CD14-positive monocyte (primary cell): Measurements from ENCODE around the gene TRABD2B. TPM values are rescaled to one million over a fixed set of nuclear protein-coding genes. Genes with fewer than 3 reads are reported as not detected.

ENCODE experiments used
- DNase-seq, 3 donors: peaks; one replicate each; pipeline ENCODE4 v3.0.0-alpha.2; 2011 to 2022
- H2AFZ ChIP-seq: 2 replicates; pipeline ENCODE4 v1.6.0; 2012; ENCODE audit warnings: mild to moderate bottlenecking, low read depth, low read length, inconsistent platforms; ENCODE audit not compliant: insufficient read depth, poor library complexity, severe bottlenecking
- H3K27ac ChIP-seq, 2 donors: 1 replicate in 1 of 2; 2 replicates in 1 of 2; pipeline ENCODE4 v1.5.1; 2012 to 2013; ENCODE audit warnings: low read length in 2 of 2, control low read depth in 1 of 2, inconsistent platforms in 1 of 2, low read depth in 1 of 2, mild to moderate bottlenecking in 1 of 2
- H3K27me3 ChIP-seq, 2 donors: one replicate each; pipeline versions ENCODE4 v1.6.0 to v1.6.1; 2011 to 2013; ENCODE audit warnings: low read length in 2 of 2; ENCODE audit not compliant: control insufficient read depth in 2 of 2, insufficient read depth in 2 of 2
- H3K36me3 ChIP-seq, 2 donors: replicated peaks in 1 of 2; 1 replicate in 1 of 2; 2 replicates in 1 of 2; pipeline versions ENCODE4 v1.5.1 to v1.6.1; 2012 to 2013; ENCODE audit warnings: low read length in 2 of 2, control low read depth in 1 of 2, inconsistent platforms in 1 of 2, mild to moderate bottlenecking in 1 of 2; ENCODE audit not compliant: insufficient read depth in 2 of 2, control insufficient read depth in 1 of 2
- H3K4me1 ChIP-seq, 2 donors: 1 replicate in 1 of 2; 2 replicates in 1 of 2; pipeline versions ENCODE4 v1.5.1 to v1.6.1; 2012 to 2013; ENCODE audit warnings: low read length in 2 of 2, control low read depth in 1 of 2, inconsistent platforms in 1 of 2, mild to moderate bottlenecking in 1 of 2, moderate library complexity in 1 of 2; ENCODE audit not compliant: insufficient read depth in 2 of 2, control insufficient read depth in 1 of 2
- H3K4me2 ChIP-seq: replicated peaks from 2 replicates; pipeline ENCODE3; 2012; ENCODE audit warnings: low read length, moderate library complexity, mild to moderate bottlenecking; ENCODE audit not compliant: poor library complexity, severe bottlenecking; ENCODE audit errors: extremely low read depth
- H3K4me3 ChIP-seq, 3 experiments: fragments of 200-600 bp in 1 of 3; sonication (generic) in 1 of 3; replicated peaks in 1 of 3; 1 replicate in 2 of 3; 2 replicates in 1 of 3; pipeline ENCODE4 v1.5.1; 2011 to 2013; ENCODE audit warnings: low read length in 3 of 3, mild to moderate bottlenecking in 3 of 3, control low read depth in 2 of 3, low read depth in 2 of 3, inconsistent platforms in 1 of 3, moderate library complexity in 1 of 3
- H3K79me2 ChIP-seq: 2 replicates; pipeline ENCODE4 v1.6.0; 2012; ENCODE audit warnings: mild to moderate bottlenecking, control low read depth, inconsistent platforms, low read length, moderate library complexity; ENCODE audit not compliant: insufficient read depth
- H3K9ac ChIP-seq: 2 replicates; pipeline ENCODE4 v1.6.0; 2017; ENCODE audit warnings: low read length, mild to moderate bottlenecking; ENCODE audit not compliant: insufficient read depth, poor library complexity, severe bottlenecking
- H3K9me3 ChIP-seq, 2 donors: replicated peaks in 1 of 2; 1 replicate in 1 of 2; 2 replicates in 1 of 2; pipeline versions ENCODE4 v1.5.1 to v1.6.1; 2012 to 2013; ENCODE audit warnings: low read length in 2 of 2, control low read depth in 1 of 2; ENCODE audit not compliant: control insufficient read depth in 1 of 2, insufficient read depth in 1 of 2
- H4K20me1 ChIP-seq: 2 replicates; pipeline ENCODE4 v1.6.0; 2012; ENCODE audit warnings: mild to moderate bottlenecking, low read length, control low read depth, moderate library complexity; ENCODE audit not compliant: insufficient read depth
- H3K27ac Mint-ChIP-seq, 7 donors: one replicate each; pipeline ENCODE4 v1.8.0; 2020; ENCODE audit warnings: mild to moderate bottlenecking in 7 of 7, mixed read lengths in 7 of 7, moderate library complexity in 6 of 7, inconsistent platforms in 2 of 7
- H3K27me3 Mint-ChIP-seq, 3 donors: one replicate each; pipeline ENCODE4 v1.8.0; 2021 to 2022; ENCODE audit warnings: low read depth in 3 of 3, mild to moderate bottlenecking in 3 of 3, mixed read lengths in 3 of 3, moderate library complexity in 3 of 3, inconsistent platforms in 1 of 3
- H3K36me3 Mint-ChIP-seq, 2 donors: one replicate each; pipeline ENCODE4 v1.8.0; 2020; ENCODE audit warnings: mixed read lengths in 2 of 2, inconsistent platforms in 1 of 2, mild to moderate bottlenecking in 1 of 2
- H3K4me1 Mint-ChIP-seq: one replicate; pipeline ENCODE4 v1.8.0; 2020; ENCODE audit warnings: mild to moderate bottlenecking, mixed read lengths
- H3K4me3 Mint-ChIP-seq, 2 donors: one replicate each; pipeline ENCODE4 v1.8.0; 2020; ENCODE audit warnings: mild to moderate bottlenecking in 2 of 2, mixed read lengths in 2 of 2, moderate library complexity in 1 of 2
- H3K9me3 Mint-ChIP-seq, 7 donors: one replicate each; pipeline ENCODE4 v1.8.0; 2020 to 2022; ENCODE audit warnings: mixed read lengths in 7 of 7, mild to moderate bottlenecking in 6 of 7, moderate library complexity in 6 of 7, inconsistent platforms in 2 of 7
- WGBS: methylation state at CpG from one replicate; pipeline ENCODE4 v1.1.5; 2013; ENCODE audit warnings: missing lambda C conversion rate; ENCODE audit not compliant: insufficient coverage; 5-methylcytosine and 5-hydroxymethylcytosine counted together
- intact Hi-C, 2 donors: fragments of 100-400 bp; cut with micrococcal nuclease; formaldehyde crosslinking; loops; one replicate each; pipeline versions ENCODE4 v1.15.0 to v1.15.1; 2023
- polyA plus RNA-seq, 3 donors: library from polyadenylated mRNA; depleted of rRNA in 1 of 3; unstranded in 2 of 3; stranded (reverse) in 1 of 3; fragments of 300-500 nt in 2 of 3; fragments of >200 nt in 1 of 3; fragmentation: Illumina TruSeq in 2 of 3; gene quantifications; 1 replicate in 2 of 3; 2 replicates in 1 of 3; pipeline ENCODE4 v1.2.3, GENCODE V29; 2012 to 2021
- TF ChIP-seq, protein P1 (sequence below): fragments of 200-600 bp; IDR thresholded peaks from one replicate; pipeline ENCODE4 v1.8.0; 2022; ENCODE audit warnings: antibody characterized with exemption, mild to moderate bottlenecking

Gene TRABD2B
- polyA plus RNA-seq, 3 donors, result not detected

DNA sequence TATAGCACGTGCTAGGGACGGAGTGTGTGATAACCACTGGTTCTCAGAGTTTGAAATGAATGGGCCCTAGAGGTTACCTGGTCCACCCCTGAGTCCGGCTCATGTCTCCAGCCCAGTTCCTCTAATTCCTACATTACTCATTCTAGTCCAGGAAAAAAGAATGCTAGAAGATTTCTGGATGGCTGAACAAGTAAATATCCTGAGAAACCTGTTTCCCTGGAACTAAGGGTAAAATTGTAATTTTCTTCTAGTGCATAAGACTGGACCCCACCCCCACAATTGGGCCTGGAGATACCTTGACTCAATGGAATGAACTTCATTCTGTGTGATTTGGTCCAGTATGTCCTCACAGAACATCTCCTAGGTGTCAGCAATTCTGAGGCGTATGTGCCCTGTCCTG lies 208.4 kb downstream of the TRABD2B start:
- no peak overlapping the region for H3K4me3 Mint-ChIP-seq
- H3K27me3 Mint-ChIP-seq, result peaks cover 5 to 13% (median 12%) of the 10 kb centered on the region in 3 donors
- no peak overlapping the region for H3K4me2 ChIP-seq
- H2AFZ ChIP-seq, result no peak overlapping the region
- H3K9me3 ChIP-seq, result no peaks in the 10 kb centered on the region
- no peaks in the 10 kb centered on the region for H3K9me3 Mint-ChIP-seq
- no peaks in the 10 kb centered on the region for H3K4me1 ChIP-seq
- no peaks in the 10 kb centered on the region for H3K27me3 ChIP-seq
- no peaks in the 10 kb centered on the region for H3K36me3 ChIP-seq
- TF ChIP-seq, protein P1, sequence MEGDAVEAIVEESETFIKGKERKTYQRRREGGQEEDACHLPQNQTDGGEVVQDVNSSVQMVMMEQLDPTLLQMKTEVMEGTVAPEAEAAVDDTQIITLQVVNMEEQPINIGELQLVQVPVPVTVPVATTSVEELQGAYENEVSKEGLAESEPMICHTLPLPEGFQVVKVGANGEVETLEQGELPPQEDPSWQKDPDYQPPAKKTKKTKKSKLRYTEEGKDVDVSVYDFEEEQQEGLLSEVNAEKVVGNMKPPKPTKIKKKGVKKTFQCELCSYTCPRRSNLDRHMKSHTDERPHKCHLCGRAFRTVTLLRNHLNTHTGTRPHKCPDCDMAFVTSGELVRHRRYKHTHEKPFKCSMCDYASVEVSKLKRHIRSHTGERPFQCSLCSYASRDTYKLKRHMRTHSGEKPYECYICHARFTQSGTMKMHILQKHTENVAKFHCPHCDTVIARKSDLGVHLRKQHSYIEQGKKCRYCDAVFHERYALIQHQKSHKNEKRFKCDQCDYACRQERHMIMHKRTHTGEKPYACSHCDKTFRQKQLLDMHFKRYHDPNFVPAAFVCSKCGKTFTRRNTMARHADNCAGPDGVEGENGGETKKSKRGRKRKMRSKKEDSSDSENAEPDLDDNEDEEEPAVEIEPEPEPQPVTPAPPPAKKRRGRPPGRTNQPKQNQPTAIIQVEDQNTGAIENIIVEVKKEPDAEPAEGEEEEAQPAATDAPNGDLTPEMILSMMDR, result no peak
- WGBS, result 80% methylated on average over 1 of the region's 4 CpGs
- no peaks in the 10 kb centered on the region for H4K20me1 ChIP-seq
- H3K4me1 Mint-ChIP-seq, result no peaks in the 10 kb centered on the region
- intact Hi-C loops, result no loop called here
- H3K27ac ChIP-seq, result no peak overlapping the region
- no peak overlapping the region for H3K27ac Mint-ChIP-seq
- H3K4me3 ChIP-seq, result no peak overlapping the region
- no peak for DNase-seq
- H3K79me2 ChIP-seq, result no peaks in the 10 kb centered on the region
- H3K9ac ChIP-seq, result no peak overlapping the region
- H3K36me3 Mint-ChIP-seq, result no peaks in the 10 kb centered on the region

DNA sequence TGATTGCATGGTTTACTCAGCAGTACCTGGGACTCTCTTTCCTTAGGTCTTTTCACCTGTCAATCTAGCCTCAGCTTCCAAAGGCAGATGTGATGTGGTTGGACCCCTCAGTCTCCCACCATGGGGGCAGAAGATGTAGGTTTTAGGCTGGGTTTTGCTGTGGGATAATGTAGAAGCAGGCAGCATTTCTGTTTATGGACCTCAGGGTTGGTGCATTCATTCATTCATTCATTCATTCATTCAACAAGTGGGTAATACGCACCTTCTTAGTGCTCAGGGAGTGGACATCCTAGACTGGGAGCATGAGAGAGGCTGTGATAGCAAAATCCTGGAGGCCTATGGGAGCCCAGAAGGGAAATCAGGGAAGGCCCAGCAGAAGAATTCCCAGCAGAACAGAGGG lies 209.6 kb downstream of the TRABD2B start:
- Histone ChIP-seq H3K9me3 (no peaks in the 10 kb centered on the region), H4K20me1 (no peaks in the 10 kb centered on the region), H3K4me2 (no peak overlapping the region), H3K27me3 (no peaks in the 10 kb centered on the region), H3K4me1 (no peaks in the 10 kb centered on the region), H2AFZ (no peak overlapping the region), H3K79me2 (no peaks in the 10 kb centered on the region), H3K27ac (no peak overlapping the region), H3K9ac (no peak overlapping the region), H3K4me3 (no peak overlapping the region), H3K36me3 (no peaks in the 10 kb centered on the region)
- H3K9me3 Mint-ChIP-seq, result no peaks in the 10 kb centered on the region
- H3K27ac Mint-ChIP-seq, result no peak overlapping the region
- H3K27me3 Mint-ChIP-seq, result peaks cover 5 to 13% (median 12%) of the 10 kb centered on the region in 3 donors
- H3K4me3 Mint-ChIP-seq, result no peak overlapping the region
- no peaks in the 10 kb centered on the region for H3K4me1 Mint-ChIP-seq
- H3K36me3 Mint-ChIP-seq, result no peaks in the 10 kb centered on the region
- WGBS, result no CpG with 5 or more reads among the region's 1 CpG
- intact Hi-C loops, result no loop called here
- DNase-seq, result no peak
- TF ChIP-seq, protein P1, result no peak
